ENCODE data around the gene TSPAN10. TPM values are rescaled to one million over a fixed set of nuclear protein-coding genes. Genes with fewer than 3 reads are reported as not detected.

TSPAN10 gene
- total RNA-seq, 1 experiment from 2014 or later = 1.8 TPM

DNA sequence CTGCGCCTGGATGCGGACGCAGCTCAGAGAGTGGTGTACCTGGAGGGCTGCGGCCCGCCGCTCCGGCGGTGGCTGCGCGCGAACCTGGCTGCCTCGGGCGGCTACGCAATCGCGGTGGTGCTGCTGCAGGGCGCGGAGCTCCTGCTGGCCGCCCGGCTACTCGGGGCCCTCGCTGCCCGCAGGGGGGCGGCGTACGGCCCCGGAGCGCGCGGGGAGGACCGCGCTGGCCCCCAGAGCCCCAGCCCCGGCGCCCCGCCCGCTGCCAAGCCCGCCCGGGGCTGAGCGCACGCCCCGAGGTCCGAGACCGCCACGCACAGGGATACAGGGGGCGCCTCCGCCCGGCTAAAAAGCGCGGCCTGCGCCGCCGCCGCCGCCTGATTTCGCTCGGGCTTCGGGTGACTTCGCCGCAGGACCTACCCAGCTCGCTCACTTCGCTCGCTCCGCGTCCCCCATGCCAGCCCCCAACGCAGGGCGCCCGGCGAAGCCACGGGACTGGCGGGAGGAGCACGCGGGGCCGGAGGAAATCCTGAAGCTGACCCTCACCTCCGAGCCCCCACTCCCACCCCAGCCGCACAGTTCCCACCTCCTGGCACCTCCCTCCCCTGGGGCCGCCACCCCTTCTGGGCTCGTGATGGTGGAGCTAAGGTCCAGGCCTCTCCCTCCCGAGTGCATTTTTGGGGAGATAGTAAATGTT, 11.2 kb downstream of the TSPAN10 start:
- CTCF ChIA-PET = interaction anchor here (0.6 kb wide), 2 partner anchors 47 to 69 kb away, joined by 3 read pairs; no protein-coding TSS in a partner anchor
- POLR2A ChIA-PET = no interaction called here

DNA sequence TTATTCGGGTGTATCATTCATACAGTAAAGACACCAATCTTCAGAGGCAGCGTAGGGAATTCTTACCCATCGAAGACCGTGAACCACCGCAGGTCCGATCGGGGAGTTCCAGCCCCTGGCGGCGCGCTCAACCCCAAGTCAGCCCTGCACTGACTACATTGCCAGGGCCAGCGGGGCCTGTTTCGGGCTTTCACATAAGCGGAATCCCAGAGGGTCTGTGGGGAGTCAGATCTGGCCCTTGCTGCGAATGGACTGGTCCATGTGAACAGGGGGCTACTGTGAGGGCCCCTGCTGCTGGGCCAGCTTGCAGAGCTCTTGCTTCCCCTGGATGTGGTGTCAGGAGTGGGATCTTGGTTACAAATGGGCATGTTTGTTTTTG, 11.7 kb downstream of the TSPAN10 start:
- CTCF ChIA-PET = interaction anchor here (0.9 kb wide), 1 partner anchor 8 kb away, joined by 3 read pairs; no protein-coding TSS in a partner anchor
- Mint-ChIP-seq H3K36me3 (ENCODE audit: insufficient read depth, unreplicated experiment) (peaks cover 11% of the 10 kb centered on the region), H3K4me3 (ENCODE audit: unreplicated experiment) (no peak overlapping the region), H3K4me1 (ENCODE audit: insufficient read depth, unreplicated experiment) (peaks cover 7% of the 10 kb centered on the region), H3K27me3 (ENCODE audit: insufficient read depth, unreplicated experiment) (no peaks in the 10 kb centered on the region), H3K27ac (ENCODE audit: low read depth, unreplicated experiment) (no peak overlapping the region), H3K9me3 (ENCODE audit: unreplicated experiment) (no peaks in the 10 kb centered on the region)
- POLR2A ChIA-PET = no interaction called here
- TF ChIP-seq, protein P1, sequence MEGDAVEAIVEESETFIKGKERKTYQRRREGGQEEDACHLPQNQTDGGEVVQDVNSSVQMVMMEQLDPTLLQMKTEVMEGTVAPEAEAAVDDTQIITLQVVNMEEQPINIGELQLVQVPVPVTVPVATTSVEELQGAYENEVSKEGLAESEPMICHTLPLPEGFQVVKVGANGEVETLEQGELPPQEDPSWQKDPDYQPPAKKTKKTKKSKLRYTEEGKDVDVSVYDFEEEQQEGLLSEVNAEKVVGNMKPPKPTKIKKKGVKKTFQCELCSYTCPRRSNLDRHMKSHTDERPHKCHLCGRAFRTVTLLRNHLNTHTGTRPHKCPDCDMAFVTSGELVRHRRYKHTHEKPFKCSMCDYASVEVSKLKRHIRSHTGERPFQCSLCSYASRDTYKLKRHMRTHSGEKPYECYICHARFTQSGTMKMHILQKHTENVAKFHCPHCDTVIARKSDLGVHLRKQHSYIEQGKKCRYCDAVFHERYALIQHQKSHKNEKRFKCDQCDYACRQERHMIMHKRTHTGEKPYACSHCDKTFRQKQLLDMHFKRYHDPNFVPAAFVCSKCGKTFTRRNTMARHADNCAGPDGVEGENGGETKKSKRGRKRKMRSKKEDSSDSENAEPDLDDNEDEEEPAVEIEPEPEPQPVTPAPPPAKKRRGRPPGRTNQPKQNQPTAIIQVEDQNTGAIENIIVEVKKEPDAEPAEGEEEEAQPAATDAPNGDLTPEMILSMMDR (IDR thresholded peaks at IDR 0.05; ENCODE audit: unreplicated experiment) = no peak
- DNase-seq (ENCODE audit: unreplicated experiment) = no peak
- no TSS peak for BruUV-seq (replicated peaks)
- intact Hi-C loops (cut with micrococcal nuclease) = no loop called here

More for the DNA sequence above, 11.2 kb downstream of the TSPAN10 start:
- no peaks in the 10 kb centered on the region for H3K27me3 Mint-ChIP-seq (ENCODE audit: insufficient read depth, unreplicated experiment)
- BruUV-seq (replicated peaks) = no TSS peak
- TF ChIP-seq, protein P1 (IDR thresholded peaks at IDR 0.05; ENCODE audit: unreplicated experiment) = no peak
- no peaks in the 10 kb centered on the region for H3K9me3 Mint-ChIP-seq (ENCODE audit: unreplicated experiment)
- H3K36me3 Mint-ChIP-seq (ENCODE audit: insufficient read depth, unreplicated experiment) = peaks cover 11% of the 10 kb centered on the region
- intact Hi-C loops (cut with micrococcal nuclease) = no loop called here
- H3K4me3 Mint-ChIP-seq (ENCODE audit: unreplicated experiment) = no peak overlapping the region
- peaks cover 7% of the 10 kb centered on the region for H3K4me1 Mint-ChIP-seq (ENCODE audit: insufficient read depth, unreplicated experiment)
- DNase-seq (ENCODE audit: unreplicated experiment) = no peak
- H3K27ac Mint-ChIP-seq (ENCODE audit: low read depth, unreplicated experiment) = no peak overlapping the region

DNA sequence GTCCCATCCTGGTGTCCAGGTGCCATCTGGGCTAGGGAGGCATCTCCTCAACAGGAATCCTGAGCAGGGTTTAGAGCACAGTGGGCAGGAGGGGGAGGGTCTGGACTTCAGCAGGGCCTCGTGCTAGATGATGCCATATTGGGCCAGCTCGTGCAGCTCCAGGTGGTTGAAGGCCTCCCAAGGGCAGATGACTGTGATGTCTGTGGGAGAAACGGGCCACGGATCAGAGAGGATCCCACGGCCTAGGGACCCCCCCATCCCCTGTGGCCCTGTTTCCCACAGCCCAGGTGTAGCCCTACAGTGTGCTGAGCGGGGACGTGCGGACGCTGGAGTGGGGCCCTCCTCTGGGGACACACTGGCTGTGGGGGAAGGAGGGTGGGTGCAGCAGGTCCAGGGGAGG, 14.0 kb downstream of the TSPAN10 start:
- DNase-seq (ENCODE audit: unreplicated experiment) = no peak
- Mint-ChIP-seq H3K27me3 (ENCODE audit: insufficient read depth, unreplicated experiment) (no peaks in the 10 kb centered on the region), H3K36me3 (ENCODE audit: insufficient read depth, unreplicated experiment) (peaks cover 6% of the 10 kb centered on the region), H3K27ac (ENCODE audit: low read depth, unreplicated experiment) (no peak overlapping the region), H3K4me1 (ENCODE audit: insufficient read depth, unreplicated experiment) (peaks cover 7% of the 10 kb centered on the region), H3K9me3 (ENCODE audit: unreplicated experiment) (no peaks in the 10 kb centered on the region), H3K4me3 (ENCODE audit: unreplicated experiment) (no peak overlapping the region)
- no TSS peak for BruUV-seq (replicated peaks)
- ChIA-PET POLR2A (no interaction called here), CTCF (interaction anchor here (0.8 kb wide), 1 partner anchor 548 kb away, joined by 6 read pairs; no protein-coding TSS in a partner anchor)
- TF ChIP-seq, protein P1 (IDR thresholded peaks at IDR 0.05; ENCODE audit: unreplicated experiment) = no peak
- intact Hi-C loops (cut with micrococcal nuclease) = loop anchor here (2.0 kb wide), 1 partner anchor 16 kb away; the partner anchor contains the start of genes CCDC137 and OXLD1

DNA sequence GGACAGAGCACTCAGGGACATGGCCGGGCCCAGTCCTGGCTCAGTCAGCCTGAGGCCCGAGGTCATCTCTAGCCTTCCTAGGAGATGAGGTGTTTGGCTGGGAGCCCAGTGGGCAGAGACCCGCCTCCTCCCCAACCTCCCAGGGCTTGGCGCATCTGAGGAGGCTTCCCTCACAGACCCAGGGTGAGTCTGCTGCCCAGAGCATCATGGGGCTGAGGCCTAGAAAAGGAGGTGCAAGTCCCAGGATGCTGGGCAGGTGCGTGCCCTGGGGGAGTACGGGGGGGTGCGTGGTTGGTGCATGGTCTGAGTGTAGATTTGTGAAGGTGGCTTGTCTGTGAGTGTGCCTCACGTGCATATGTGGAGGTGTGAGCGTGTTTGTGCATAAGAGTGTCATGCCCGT, 14.7 kb downstream of the TSPAN10 start:
- intact Hi-C loops (cut with micrococcal nuclease) = loop anchor here (2.0 kb wide), 1 partner anchor 15 kb away; the partner anchor contains the start of genes CCDC137 and OXLD1
- peak; percentile 87 for DNase-seq (ENCODE audit: unreplicated experiment)
- peaks cover 7% of the 10 kb centered on the region for H3K4me1 Mint-ChIP-seq (ENCODE audit: insufficient read depth, unreplicated experiment)

More for the DNA sequence above, 14.7 kb downstream of the TSPAN10 start:
- no peaks in the 10 kb centered on the region for H3K27me3 Mint-ChIP-seq (ENCODE audit: insufficient read depth, unreplicated experiment)
- ChIA-PET CTCF (interaction anchor here (0.6 kb wide), 1 partner anchor 87 kb away, joined by 3 read pairs; no protein-coding TSS in a partner anchor), POLR2A (no interaction called here)
- no peak overlapping the region for H3K4me3 Mint-ChIP-seq (ENCODE audit: unreplicated experiment)
- no TSS peak for BruUV-seq (replicated peaks)
- H3K36me3 Mint-ChIP-seq (ENCODE audit: insufficient read depth, unreplicated experiment) = peaks cover 6% of the 10 kb centered on the region
- no peaks in the 10 kb centered on the region for H3K9me3 Mint-ChIP-seq (ENCODE audit: unreplicated experiment)
- TF ChIP-seq, protein P1 (IDR thresholded peaks at IDR 0.05; ENCODE audit: unreplicated experiment) = no peak
- H3K27ac Mint-ChIP-seq (ENCODE audit: low read depth, unreplicated experiment) = no peak overlapping the region
